Mesenchymal stem cell (in vitro differentiated cells and primary cell): ENCODE data around the gene TMEM252.

Experiments used
- DNase-seq: peaks from one replicate; pipeline ENCODE4 v3.0.0-alpha.2; 2013
- H2AFZ ChIP-seq: one replicate; pipeline ENCODE4 v1.6.1; 2013; ENCODE audit warnings: low read depth, mild to moderate bottlenecking, control low read depth, inconsistent platforms, low read length, moderate library complexity
- H2AK5ac ChIP-seq: 2 replicates; pipeline ENCODE4 v1.6.1; 2013; ENCODE audit warnings: low read length, moderate library complexity, mild to moderate bottlenecking, inconsistent platforms; ENCODE audit not compliant: severe bottlenecking
- H2BK120ac ChIP-seq: one replicate; pipeline ENCODE4 v1.6.1; 2013; ENCODE audit warnings: low read depth, mild to moderate bottlenecking, inconsistent platforms, low read length, moderate library complexity
- H2BK12ac ChIP-seq, 2 experiments: one replicate each; pipeline ENCODE4 v1.6.1; 2013; ENCODE audit warnings: inconsistent platforms in 2 of 2, low read length in 2 of 2, mild to moderate bottlenecking in 2 of 2, moderate library complexity in 2 of 2, control low read depth in 1 of 2
- H2BK15ac ChIP-seq: one replicate; pipeline ENCODE4 v1.6.1; 2013; ENCODE audit warnings: mild to moderate bottlenecking, low read depth, inconsistent platforms; ENCODE audit not compliant: poor library complexity, severe bottlenecking
- H2BK5ac ChIP-seq: 2 replicates; pipeline ENCODE4 v1.6.1; 2013; ENCODE audit warnings: low read depth, mild to moderate bottlenecking, low read length, control low read depth, inconsistent platforms; ENCODE audit not compliant: poor library complexity, severe bottlenecking
- H3K14ac ChIP-seq, 2 experiments: one replicate each; pipeline ENCODE4 v1.6.1; 2013; ENCODE audit warnings: inconsistent platforms in 2 of 2, low read length in 2 of 2, control low read depth in 1 of 2, mild to moderate bottlenecking in 1 of 2, moderate library complexity in 1 of 2
- H3K18ac ChIP-seq, 2 experiments: one replicate each; pipeline ENCODE4 v1.6.1; 2013; ENCODE audit warnings: inconsistent platforms in 2 of 2, low read length in 2 of 2, control low read depth in 1 of 2, low read depth in 1 of 2, mild to moderate bottlenecking in 1 of 2
- H3K23ac ChIP-seq, 2 experiments: one replicate each; pipeline ENCODE4 v1.6.1; 2013; ENCODE audit warnings: inconsistent platforms in 2 of 2, low read length in 2 of 2, mild to moderate bottlenecking in 2 of 2, moderate library complexity in 2 of 2, control low read depth in 1 of 2
- H3K27ac ChIP-seq: 2 replicates; pipeline ENCODE4 v1.5.1; 2013; ENCODE audit warnings: mild to moderate bottlenecking, moderate library complexity, low read length, control low read depth, inconsistent platforms; ENCODE audit not compliant: poor library complexity, severe bottlenecking
- H3K27me3 ChIP-seq, 2 experiments: 2 replicates each; pipeline versions ENCODE4 v1.6.1 to v1.7.0; 2013; ENCODE audit warnings: low read length in 2 of 2, mild to moderate bottlenecking in 2 of 2, moderate library complexity in 2 of 2, control low read depth in 1 of 2, inconsistent platforms in 1 of 2; ENCODE audit not compliant: control insufficient read depth in 1 of 2, insufficient read depth in 1 of 2
- H3K36me3 ChIP-seq, 2 experiments: 2 replicates each; pipeline versions ENCODE4 v1.6.1 to v1.7.0; 2013; ENCODE audit warnings: low read length in 2 of 2, control low read depth in 1 of 2, inconsistent platforms in 1 of 2, low read depth in 1 of 2, mild to moderate bottlenecking in 1 of 2; ENCODE audit not compliant: insufficient read depth in 2 of 2, control insufficient read depth in 1 of 2
- H3K4ac ChIP-seq, 2 experiments: one replicate each; pipeline ENCODE4 v1.6.1; 2013; ENCODE audit warnings: inconsistent platforms in 2 of 2, low read length in 2 of 2, mild to moderate bottlenecking in 2 of 2, moderate library complexity in 2 of 2, control low read depth in 1 of 2, low read depth in 1 of 2
- H3K4me1 ChIP-seq: 2 replicates; pipeline ENCODE4 v1.6.1; 2013; ENCODE audit warnings: low read depth, low read length, control low read depth; ENCODE audit not compliant: control insufficient read depth, insufficient read depth
- H3K4me2 ChIP-seq: 2 replicates; pipeline ENCODE4 v1.6.1; 2013; ENCODE audit warnings: low read length, mild to moderate bottlenecking, inconsistent platforms; ENCODE audit not compliant: poor library complexity, severe bottlenecking
- H3K4me3 ChIP-seq, 2 experiments: 2 replicates each; pipeline versions ENCODE4 v1.5.1 to v1.7.0; 2013; ENCODE audit warnings: low read length in 2 of 2, mild to moderate bottlenecking in 2 of 2, control low read depth in 1 of 2, low read depth in 1 of 2; ENCODE audit not compliant: insufficient read depth in 1 of 2
- H3K79me1 ChIP-seq: replicated peaks from 2 replicates; pipeline ENCODE4 v1.6.1; 2013; ENCODE audit warnings: mild to moderate bottlenecking, control low read depth, low read length, inconsistent platforms; ENCODE audit not compliant: poor library complexity, severe bottlenecking
- H3K9ac ChIP-seq: 2 replicates; pipeline ENCODE4 v1.7.0; 2013; ENCODE audit warnings: mild to moderate bottlenecking, low read length, moderate library complexity
- H3K9me3 ChIP-seq: 2 replicates; pipeline ENCODE4 v1.7.0; 2013; ENCODE audit warnings: mild to moderate bottlenecking, low read length; ENCODE audit not compliant: control insufficient read depth
- H4K8ac ChIP-seq: one replicate; pipeline ENCODE4 v1.6.1; 2013; ENCODE audit warnings: inconsistent platforms, mild to moderate bottlenecking, low read length, moderate library complexity
- H4K91ac ChIP-seq: one replicate; pipeline ENCODE4 v1.6.1; 2013; ENCODE audit warnings: mild to moderate bottlenecking, low read length, inconsistent platforms
- WGBS: methylation state at CpG from one replicate; pipeline ENCODE4 v1.1.7; 2013; ENCODE audit warnings: mixed read lengths; 5-methylcytosine and 5-hydroxymethylcytosine counted together

The TMEM252 gene

DNA sequence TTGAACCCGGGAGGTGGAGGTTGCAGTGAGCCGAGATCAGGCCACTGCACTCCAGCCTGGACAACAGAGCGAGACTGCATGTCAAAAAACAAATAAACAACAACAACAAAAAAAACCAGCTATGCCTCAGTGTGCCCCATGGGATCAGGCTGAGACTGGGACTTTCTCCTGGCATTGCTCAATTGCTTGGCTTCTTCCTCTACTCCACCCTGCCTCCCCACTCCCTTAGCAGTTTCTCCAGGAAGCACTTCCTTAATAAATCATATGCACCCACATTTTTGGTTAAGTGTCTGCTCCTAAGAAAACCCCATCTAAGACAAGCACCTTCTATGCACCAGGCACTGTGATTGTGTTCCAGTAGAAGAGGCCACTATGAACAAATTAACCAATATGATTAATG lies 41.0 kb upstream of the TMEM252 start:
- Histone ChIP-seq H3K27me3 (no peaks in the 10 kb centered on the region), H3K4me2 (no peak overlapping the region), H3K4ac (no peak overlapping the region), H4K8ac (no peak overlapping the region), H2BK5ac (no peak overlapping the region), H3K9me3 (no peaks in the 10 kb centered on the region), H2BK15ac (no peak overlapping the region), H3K23ac (no peak overlapping the region), H2BK12ac (no peak overlapping the region), H3K14ac (no peak overlapping the region), H3K4me1 (no peaks in the 10 kb centered on the region), H3K79me1 (no peaks in the 10 kb centered on the region), H3K4me3 (no peak overlapping the region), H2BK120ac (no peak overlapping the region), H3K27ac (no peak overlapping the region), H4K91ac (no peak overlapping the region), H3K18ac (no peak overlapping the region), H2AFZ (no peak overlapping the region), H3K36me3 (no peaks in the 10 kb centered on the region), H3K9ac (no peak overlapping the region), H2AK5ac (no peak overlapping the region)
- 85% methylated on average over 3 of the region's 3 CpGs for WGBS
- DNase-seq: no peak

DNA sequence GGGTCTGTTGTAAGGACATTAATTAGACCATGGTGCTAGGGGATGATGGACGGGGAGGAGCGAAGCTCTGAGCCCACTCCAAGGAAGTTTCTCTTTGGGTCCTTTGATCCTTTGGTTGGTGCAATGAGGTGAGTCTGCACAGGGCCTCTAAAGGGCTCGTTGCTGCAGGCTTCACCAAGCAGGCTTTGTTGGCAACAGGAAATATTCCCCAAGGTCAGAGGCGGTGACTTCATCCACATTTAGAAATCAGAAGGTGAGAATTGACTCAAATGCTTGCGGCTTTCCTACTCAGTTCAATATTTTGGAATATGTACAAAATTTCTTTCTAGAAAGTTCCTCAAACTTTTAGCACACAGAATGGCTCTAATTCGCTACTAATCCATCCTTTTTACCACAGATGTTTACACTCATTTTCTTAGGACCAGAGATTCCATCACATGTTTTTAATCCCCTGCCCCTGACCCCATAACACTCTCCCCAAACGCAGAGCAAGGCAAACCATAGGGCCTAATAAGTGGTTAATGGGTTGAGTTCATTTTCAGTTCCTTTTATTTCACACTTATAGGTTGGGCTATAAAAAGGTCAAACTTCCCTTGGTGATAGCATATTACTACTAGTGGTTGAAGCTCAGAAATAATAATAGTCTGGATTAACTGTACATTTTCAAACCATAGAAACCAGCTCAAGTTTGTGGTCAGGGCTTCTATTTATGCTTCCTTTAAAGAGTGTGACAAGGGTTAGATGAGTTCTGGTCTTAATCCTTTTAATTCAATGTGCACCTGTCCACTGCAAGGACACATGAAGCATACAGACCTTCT lies 37.3 kb upstream of the TMEM252 start:
- no peak overlapping the region for H2AFZ ChIP-seq
- H3K79me1 ChIP-seq: no peaks in the 10 kb centered on the region
- no peak overlapping the region for H4K91ac ChIP-seq
- no peak overlapping the region for H3K4ac ChIP-seq
- no peak overlapping the region for H2AK5ac ChIP-seq
- H3K9me3 ChIP-seq: no peaks in the 10 kb centered on the region
- H3K27me3 ChIP-seq: no peaks in the 10 kb centered on the region
- no peak overlapping the region for H2BK15ac ChIP-seq
- no peak overlapping the region for H3K23ac ChIP-seq
- H3K9ac ChIP-seq: no peak overlapping the region
- no peak overlapping the region for H2BK120ac ChIP-seq
- no peak overlapping the region for H3K27ac ChIP-seq
- WGBS: 79% methylated on average over 6 of the region's 7 CpGs
- DNase-seq: no peak
- H3K4me2 ChIP-seq: no peak overlapping the region
- H2BK12ac ChIP-seq: no peak overlapping the region
- H3K18ac ChIP-seq: no peak overlapping the region
- no peaks in the 10 kb centered on the region for H3K4me1 ChIP-seq
- no peak overlapping the region for H3K14ac ChIP-seq
- no peak overlapping the region for H3K4me3 ChIP-seq
- no peaks in the 10 kb centered on the region for H3K36me3 ChIP-seq
- H2BK5ac ChIP-seq: no peak overlapping the region
- no peak overlapping the region for H4K8ac ChIP-seq

DNA sequence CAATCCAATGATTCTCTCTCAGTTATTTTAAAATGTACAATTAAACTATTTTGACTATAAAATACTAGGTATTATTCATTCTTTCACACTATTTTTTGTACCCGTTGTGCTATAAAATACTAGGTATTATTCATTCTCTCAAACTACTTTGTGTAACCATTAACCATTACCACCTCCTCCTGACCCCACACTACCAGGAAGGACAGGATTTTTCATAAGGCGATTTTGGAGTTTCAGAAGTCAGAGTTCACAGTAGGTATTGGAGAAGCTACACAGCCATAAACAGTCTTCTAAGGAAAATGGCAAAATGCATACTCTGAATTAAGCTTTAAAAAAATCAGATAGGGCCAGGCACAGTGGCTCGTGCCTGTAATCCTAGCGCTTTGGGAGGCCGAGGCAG lies 35.1 kb upstream of the TMEM252 start:
- H2AFZ ChIP-seq: no peak overlapping the region
- no peaks in the 10 kb centered on the region for H3K27me3 ChIP-seq
- H3K27ac ChIP-seq: no peak overlapping the region
- no peak overlapping the region for H2BK15ac ChIP-seq
- H2BK12ac ChIP-seq: no peak overlapping the region
- no peak overlapping the region for H4K8ac ChIP-seq
- no peak overlapping the region for H3K9ac ChIP-seq
- H2BK120ac ChIP-seq: no peak overlapping the region
- H3K14ac ChIP-seq: no peak overlapping the region
- WGBS: 83% methylated on average over 2 of the region's 5 CpGs
- no peak overlapping the region for H3K4me3 ChIP-seq
- H3K4me1 ChIP-seq: no peaks in the 10 kb centered on the region
- H3K4me2 ChIP-seq: no peak overlapping the region
- no peak overlapping the region for H2AK5ac ChIP-seq
- H3K9me3 ChIP-seq: no peaks in the 10 kb centered on the region
- no peak overlapping the region for H3K4ac ChIP-seq
- DNase-seq: no peak
- H3K36me3 ChIP-seq: no peaks in the 10 kb centered on the region
- no peak overlapping the region for H3K18ac ChIP-seq
- H3K23ac ChIP-seq: no peak overlapping the region
- H4K91ac ChIP-seq: no peak overlapping the region
- no peak overlapping the region for H2BK5ac ChIP-seq
- H3K79me1 ChIP-seq: no peaks in the 10 kb centered on the region

DNA sequence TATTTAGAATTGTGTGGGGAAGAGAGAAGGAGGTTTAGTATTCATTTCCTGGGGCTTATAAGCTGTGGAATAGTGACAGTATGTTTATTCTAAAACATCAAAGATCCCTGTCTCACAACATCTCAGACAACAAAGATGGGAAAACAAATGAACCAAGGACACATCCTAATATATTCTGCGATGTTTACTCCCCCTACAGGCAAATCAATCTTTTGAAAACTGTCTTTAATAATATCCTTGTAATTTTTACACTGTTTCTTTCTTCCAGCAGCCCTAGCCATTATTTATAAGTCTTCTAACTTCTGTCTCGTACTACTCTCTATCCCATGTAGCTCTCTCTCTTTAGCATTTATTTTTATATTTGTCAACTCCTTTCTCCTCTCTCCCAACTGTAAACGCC lies 33.5 kb upstream of the TMEM252 start:
- H2AFZ ChIP-seq: no peak overlapping the region
- WGBS: 84% methylated on average over 3 of the region's 3 CpGs
- no peak overlapping the region for H2BK120ac ChIP-seq
- H3K9me3 ChIP-seq: no peaks in the 10 kb centered on the region
- H3K4me2 ChIP-seq: no peak overlapping the region
- no peak overlapping the region for H2BK15ac ChIP-seq
- H2BK5ac ChIP-seq: no peak overlapping the region
- H2AK5ac ChIP-seq: no peak overlapping the region
- DNase-seq: no peak
- no peaks in the 10 kb centered on the region for H3K79me1 ChIP-seq
- H3K4me1 ChIP-seq: no peaks in the 10 kb centered on the region
- no peak overlapping the region for H2BK12ac ChIP-seq
- no peaks in the 10 kb centered on the region for H3K27me3 ChIP-seq
- H3K9ac ChIP-seq: no peak overlapping the region
- no peak overlapping the region for H3K4me3 ChIP-seq
- no peaks in the 10 kb centered on the region for H3K36me3 ChIP-seq
- H4K91ac ChIP-seq: no peak overlapping the region
- no peak overlapping the region for H3K23ac ChIP-seq
- no peak overlapping the region for H3K18ac ChIP-seq
- no peak overlapping the region for H3K14ac ChIP-seq
- no peak overlapping the region for H3K27ac ChIP-seq
- H3K4ac ChIP-seq: no peak overlapping the region
- no peak overlapping the region for H4K8ac ChIP-seq
